Lung microvascular endothelial cell (primary cell): ENCODE measurements around the gene RBM3. TPM values are rescaled to one million over a fixed set of nuclear protein-coding genes. Genes with fewer than 3 reads are reported as not detected.

Experiments used
- DNase-seq, 2 donors: peaks; one replicate each; pipeline versions ENCODE4 v3.0.0 to v3.0.0-alpha.2; 2010; ENCODE audit warnings: low read depth in 2 of 2
- total RNA-seq: library from RNA; depleted of rRNA; stranded (reverse); fragments of >200 nt; gene quantifications from 2 replicates; pipeline ENCODE4 v1.2.1, GENCODE V29; 2014

Gene RBM3
- total RNA-seq, 1 donor from 2014 or later = 86.1 TPM

GRCh38 chrX:48576108-48576507 is 1.8 kb downstream of the RBM3 start:
- DNase-seq = no peak

- DNase-seq = no peak
Measured at GRCh38 chrX:48578661-48579128, 4.4 kb downstream of the RBM3 start.

- DNase-seq = no peak
Measured at GRCh38 chrX:48579259-48579658, 5.0 kb downstream of the RBM3 start.

DNA sequence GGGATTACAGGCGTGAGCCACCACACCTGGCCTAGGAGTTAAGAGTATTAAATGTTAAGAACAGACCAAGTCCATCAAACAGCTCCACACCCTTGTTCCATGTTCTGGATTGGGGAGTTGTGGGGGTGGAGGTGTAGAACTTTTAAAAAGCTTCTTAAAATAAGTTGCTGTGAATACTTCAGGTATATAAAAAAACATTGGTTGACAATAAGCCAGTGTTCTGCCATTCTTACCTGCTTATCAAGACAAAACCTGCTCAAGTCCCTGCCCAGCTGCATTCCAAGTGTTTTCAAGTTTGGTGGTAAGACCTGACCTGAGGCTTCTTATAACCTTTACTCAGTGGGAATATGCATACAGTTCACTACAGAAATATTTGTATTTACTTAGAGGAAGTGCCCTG is 6.4 kb downstream of the RBM3 start:
- DNase-seq = no peak

- no peak for DNase-seq
Measured at GRCh38 chrX:48584698-48585097, 10.4 kb downstream of the RBM3 start.

- DNase-seq = peak; percentile 67 to 72
Measured at GRCh38 chrX:48589482-48590162, 15.3 kb downstream of the RBM3 start.

GRCh38 chrX:48590203-48591103 is 16.2 kb downstream of the RBM3 start:
- peak; percentile 65 to 75 for DNase-seq

DNA sequence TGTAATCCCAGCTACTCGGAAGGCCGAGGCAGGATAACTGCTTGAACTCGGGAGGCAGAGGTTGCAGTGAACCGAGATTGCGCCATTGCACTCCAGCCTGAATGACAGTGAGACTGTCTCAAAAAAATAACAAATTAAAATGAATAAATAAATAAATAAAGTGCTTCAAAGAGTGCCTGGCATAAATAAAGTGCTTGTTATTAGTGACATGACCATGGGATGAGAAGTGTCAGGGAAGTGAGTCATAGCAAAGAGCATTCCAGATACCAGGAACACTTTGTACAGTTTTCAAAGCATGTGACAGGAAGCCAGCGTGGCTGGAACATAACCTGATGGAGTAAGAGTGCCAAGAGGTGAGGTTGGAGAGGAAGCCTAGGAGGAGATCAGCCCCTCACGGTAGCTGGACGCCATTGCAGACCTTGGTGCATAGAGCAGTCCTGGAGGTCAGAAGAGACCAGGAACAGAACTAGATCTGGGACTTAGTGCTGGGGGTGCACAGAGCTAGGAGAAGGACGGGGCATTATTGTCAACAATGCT is 17.0 kb downstream of the RBM3 start:
- peak; percentile 94 to 96 for DNase-seq

DNA sequence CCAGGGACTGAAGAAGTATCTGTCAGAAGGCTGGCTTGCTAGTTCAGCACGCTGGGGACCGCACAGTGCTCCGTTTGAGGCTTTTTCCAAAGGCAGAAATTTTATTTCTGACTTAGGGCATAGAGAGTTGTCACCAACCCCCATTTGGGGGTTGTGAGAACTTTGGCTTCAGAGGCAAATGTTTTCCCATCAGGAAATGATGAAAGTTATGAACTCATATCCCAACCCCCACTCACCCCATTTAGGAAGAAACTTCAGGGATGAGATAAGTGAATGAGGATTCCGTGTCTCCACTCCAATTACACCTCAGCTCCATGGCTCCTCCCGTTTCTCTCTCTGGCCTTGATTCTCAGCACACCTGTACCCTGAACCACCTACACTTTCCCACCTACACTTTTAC is 18.7 kb downstream of the RBM3 start:
- DNase-seq = peak; percentile 73 to 86

DNA sequence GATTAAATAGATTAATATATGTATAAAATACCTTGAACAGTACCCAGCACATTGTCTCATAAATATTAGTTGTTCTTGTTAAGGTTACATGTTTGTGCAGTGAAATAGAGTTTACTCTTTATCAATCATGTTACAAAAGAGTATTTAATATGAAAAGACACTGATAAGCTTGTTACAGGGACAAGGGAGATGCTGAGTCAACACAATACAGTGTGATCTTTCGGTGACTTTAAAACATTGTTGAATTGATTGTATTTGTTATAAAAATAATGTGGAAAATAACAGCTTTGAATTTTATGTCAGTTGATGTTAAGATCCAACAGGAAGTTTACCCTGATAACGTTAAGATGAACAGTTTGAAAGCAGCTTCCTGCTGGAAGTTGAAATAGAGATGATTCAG is 21.6 kb downstream of the RBM3 start:
- peak in 1 of 2 donors; percentile 32 for DNase-seq

GRCh38 chrX:48597353-48598264 is 23.3 kb downstream of the RBM3 start, which contains the start of gene WDR13:
WDR13 (plus strand) TSS chrX:48597492; CDS start chrX:48597997, 505 bp downstream.
- DNase-seq = peak; percentile 95 to 96

DNA sequence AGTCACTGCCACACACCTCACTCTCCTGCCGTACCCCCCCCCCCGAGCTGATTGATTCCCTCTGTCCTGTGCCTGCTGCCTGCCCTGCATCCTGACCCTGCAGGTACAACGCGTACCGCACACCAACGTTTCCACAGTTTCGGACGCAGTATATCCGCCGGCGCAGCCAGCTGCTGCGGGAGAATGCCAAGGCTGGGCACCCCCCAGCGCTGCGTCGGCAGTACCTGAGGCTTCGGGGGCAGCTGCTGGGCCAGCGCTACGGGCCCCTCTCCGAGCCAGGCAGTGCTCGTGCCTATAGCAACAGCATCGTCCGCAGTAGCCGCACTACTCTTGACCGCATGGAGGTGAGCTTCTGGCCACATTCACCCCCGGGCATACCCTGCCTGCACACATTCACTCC is 24.3 kb downstream of the RBM3 start:
- no peak for DNase-seq

GRCh38 chrX:48599341-48599740 is 25.1 kb downstream of the RBM3 start:
- no peak for DNase-seq

- no peak for DNase-seq
Measured at GRCh38 chrX:48600226-48600625, 25.9 kb downstream of the RBM3 start.

DNA sequence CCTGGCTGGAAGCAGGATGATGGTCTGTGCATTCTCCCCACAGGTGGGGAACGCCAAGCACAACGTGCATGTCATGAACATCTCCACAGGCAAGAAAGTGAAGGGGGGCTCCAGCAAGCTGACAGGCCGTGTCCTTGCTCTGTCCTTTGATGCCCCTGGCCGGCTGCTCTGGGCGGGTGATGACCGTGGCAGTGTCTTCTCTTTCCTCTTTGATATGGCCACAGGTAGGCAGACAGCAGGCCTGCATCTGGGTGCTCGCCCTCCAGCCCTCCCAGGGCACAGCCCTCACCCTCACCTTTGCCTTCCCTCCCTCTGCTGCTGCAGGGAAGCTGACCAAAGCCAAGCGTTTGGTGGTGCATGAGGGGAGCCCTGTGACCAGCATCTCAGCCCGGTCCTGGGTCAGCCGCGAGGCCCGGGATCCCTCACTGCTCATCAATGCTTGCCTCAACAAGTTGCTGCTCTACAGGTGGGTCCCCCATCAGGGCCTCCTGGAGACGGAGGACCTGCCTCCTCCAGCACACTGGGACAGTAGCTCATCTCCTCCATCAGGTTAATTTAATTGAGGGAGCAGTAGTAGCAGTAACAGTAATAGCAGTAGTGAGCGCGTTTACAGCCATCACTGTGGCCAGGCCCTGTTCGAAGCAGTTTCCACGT is 27.6 kb downstream of the RBM3 start:
- DNase-seq = no peak

GRCh38 chrX:48604701-48605100 is 30.4 kb downstream of the RBM3 start:
- DNase-seq = no peak

DNA sequence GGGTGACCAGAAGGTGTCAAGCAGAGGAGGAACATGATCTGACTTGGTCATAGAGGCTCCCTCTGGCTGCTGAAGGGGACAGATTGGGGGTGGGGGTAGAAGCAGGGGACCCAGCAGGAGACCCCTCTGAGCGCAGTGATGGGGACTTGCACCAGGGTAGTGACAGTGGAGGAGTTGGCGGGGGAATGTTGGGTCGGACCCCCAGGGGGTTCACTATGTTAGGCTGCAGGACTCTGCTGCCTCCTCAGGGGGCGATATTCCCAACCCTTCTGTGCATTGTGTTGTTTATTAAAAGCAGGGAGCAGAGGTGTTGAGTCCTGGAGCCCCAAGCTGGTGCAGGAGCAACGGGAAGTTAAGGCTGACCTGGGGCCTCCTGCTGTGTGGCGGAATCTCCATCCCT is 31.8 kb downstream of the RBM3 start:
- DNase-seq = no peak

GRCh38 chrX:48611703-48612102 is 37.4 kb downstream of the RBM3 start:
- no peak for DNase-seq

- no peak for DNase-seq
Measured at GRCh38 chrX:48613502-48614160, 39.3 kb downstream of the RBM3 start.

- DNase-seq = no peak
Measured at GRCh38 chrX:48616576-48616975, 42.3 kb downstream of the RBM3 start.
